GM18508 (cell line): ENCODE measurements around the gene KRT37.
"Not testable (repeated sequence)": the region's sequence is repeated elsewhere in the genome, so short reads cannot be mapped to it uniquely, and the experiment has no call there.

ENCODE experiments used
- ATAC-seq: cut with Tn5 transposase; IDR thresholded peaks from one replicate; pipeline ENCODE4 v1.9.1; 2021; ENCODE audit warnings: moderate number of reproducible peaks; ENCODE audit not compliant: insufficient read depth, unreplicated experiment

The KRT37 gene

DNA sequence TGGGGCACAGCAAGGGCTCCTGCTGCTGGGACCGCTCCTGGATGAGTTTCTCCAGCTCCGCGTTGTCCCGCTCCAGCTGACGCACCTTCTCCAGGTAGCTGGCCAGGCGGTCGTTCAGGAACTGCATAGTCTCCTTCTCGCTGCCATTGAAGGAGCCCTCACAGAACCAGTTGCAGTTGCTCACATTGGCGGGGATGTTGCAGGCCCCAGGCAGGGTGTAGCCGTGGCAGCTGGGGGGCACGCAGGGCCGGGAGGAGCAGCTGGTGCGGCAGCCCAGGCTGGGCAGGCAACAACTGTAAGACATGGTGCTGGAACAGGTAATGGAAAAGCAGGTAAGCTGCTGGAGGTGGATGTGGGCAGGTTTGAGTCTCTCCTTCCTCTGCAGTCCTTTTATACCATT lies 42.4 kb downstream of the KRT37 start, which contains the start of gene KRT34:
TSS of gene KRT34 (minus strand) at position 364 of the 400 bp plus-strand sequence. CDS start at position 304, 60 bp downstream.
- ATAC-seq, result not testable (repeated sequence)

DNA sequence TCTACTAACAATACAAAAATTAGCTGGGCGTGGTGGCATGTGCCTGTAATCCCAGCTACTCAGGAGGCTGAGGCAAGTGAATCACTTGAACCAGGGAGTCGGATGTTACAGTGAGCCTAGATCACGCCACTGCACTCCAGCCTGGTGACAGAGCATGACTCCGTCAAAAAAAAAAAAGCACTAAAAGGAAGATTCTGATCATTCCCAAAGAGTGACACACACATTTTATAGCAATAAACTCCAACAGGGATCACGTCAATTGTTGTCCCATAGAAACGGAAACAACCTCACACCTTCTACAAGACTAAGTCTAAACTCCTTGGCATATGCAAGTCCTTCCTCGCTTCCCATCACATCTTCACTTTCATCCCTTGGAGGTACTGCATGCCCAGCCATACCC lies 44.3 kb downstream of the KRT37 start:
- not testable (repeated sequence) for ATAC-seq

DNA sequence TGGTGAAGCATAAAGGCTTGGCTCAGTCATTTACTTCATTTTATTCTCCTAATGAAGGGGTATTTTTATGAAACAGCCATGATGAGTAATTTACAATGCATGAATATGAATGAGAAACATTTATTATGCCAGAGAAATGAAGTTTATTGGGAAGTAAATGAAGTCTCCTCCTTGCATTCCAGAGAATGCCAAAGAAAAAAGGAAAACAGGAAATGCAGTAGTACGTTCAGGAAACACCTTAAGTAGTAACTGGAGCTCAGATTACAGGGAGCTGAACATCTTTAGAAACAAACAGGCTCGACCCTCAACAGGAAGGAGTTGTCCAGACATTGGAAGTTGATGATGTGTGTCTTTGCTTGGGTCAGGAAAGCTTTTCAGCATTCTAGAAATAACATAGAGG lies 46.8 kb downstream of the KRT37 start:
- no peak for ATAC-seq
